ENCODE data around the gene FXYD1.

DNA sequence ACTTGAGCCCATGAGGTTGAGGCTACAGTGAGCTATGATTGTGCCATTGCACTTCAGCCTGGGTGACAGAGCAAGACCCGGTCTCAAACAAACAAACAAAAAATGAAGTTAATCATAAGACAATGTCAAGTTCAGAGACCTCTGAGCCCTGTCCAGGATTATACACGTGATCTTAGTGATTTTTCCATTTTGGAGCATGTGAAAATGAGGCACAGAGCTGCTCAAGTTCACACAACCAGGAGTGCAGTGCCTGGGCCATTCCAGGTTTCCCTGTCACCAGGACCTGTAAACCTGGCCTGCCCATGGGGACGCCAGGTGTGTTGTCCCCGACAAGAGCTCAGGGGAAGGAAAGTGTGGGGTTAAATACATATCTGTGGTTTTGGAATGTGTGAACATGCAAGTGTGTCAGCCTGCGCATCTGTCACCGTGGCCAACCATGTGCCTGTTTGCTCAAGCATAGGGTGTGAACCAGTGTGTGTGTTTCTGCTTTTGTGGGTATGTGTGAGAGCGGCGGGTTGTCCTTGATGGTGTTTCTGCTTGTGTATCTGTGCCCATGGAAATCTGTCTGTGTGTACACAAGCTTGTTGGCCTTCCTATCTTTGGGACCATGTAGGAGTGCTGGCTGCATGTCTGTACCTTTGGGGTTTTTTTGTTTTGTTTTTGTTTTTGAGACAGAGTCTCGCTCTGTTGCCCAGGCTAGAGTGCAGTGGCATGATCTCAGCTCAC is 1.5 kb upstream of the FXYD1 start:
- TF ChIP-seq POLR2A (IDR thresholded peaks at IDR 0.05; ENCODE audit: low read depth, low read length) (no peak), POLR2AphosphoS5 (IDR thresholded peaks at IDR 0.05; ENCODE audit: low read depth, low read length) (no peak), TAF1 (IDR thresholded peaks at IDR 0.05; ENCODE audit: low read depth, low read length) (no peak), SPI1 (IDR thresholded peaks at IDR 0.05; ENCODE audit: low read depth, low read length) (no peak)

Data from GM12891 (cell line).